B cell (primary cell): ENCODE measurements around the gene MPZL2. TPM values are rescaled to one million over a fixed set of nuclear protein-coding genes. Genes with fewer than 3 reads are reported as not detected.

Source experiments
- ATAC-seq: fragments of 200-7000 bp; cut with Tn5 transposase; one replicate; pipeline ENCODE4 v1.10.0; 2021; ENCODE audit warnings: low read depth, mild to moderate bottlenecking, moderate number of reproducible peaks, moderate library complexity
- CTCF ChIA-PET: fragments of 350-600 bp; sonication (Branson Sonifier 250); formaldehyde crosslinking; loops from one replicate; lab custom pipeline; 2021; ENCODE audit warnings: antibody characterized with exemption, inconsistent platforms; lab: Charles Lee
- POLR2A ChIA-PET: fragments of 350-600 bp; sonication (Branson Sonifier 250); formaldehyde crosslinking; loops from one replicate; lab custom pipeline; 2021; ENCODE audit warnings: antibody characterized with exemption; lab: Charles Lee
- DNase-seq: peaks from one replicate; pipeline ENCODE4 v3.0.0; 2013
- H2AFZ ChIP-seq: 2 replicates; pipeline ENCODE4 v1.6.1; 2012; ENCODE audit warnings: mild to moderate bottlenecking, low read depth, low read length; ENCODE audit not compliant: insufficient read depth, poor library complexity, severe bottlenecking
- H3K27ac ChIP-seq, 2 donors: 1 replicate in 1 of 2; 2 replicates in 1 of 2; pipeline ENCODE4 v1.5.1; 2012 to 2013; ENCODE audit warnings: low read length in 2 of 2, mild to moderate bottlenecking in 2 of 2, moderate library complexity in 1 of 2
- H3K27me3 ChIP-seq, 4 experiments: fragments of 200-600 bp in 1 of 4; sonication (generic) in 1 of 4; replicated peaks in 1 of 4; 1 replicate in 2 of 4; 2 replicates in 2 of 4; pipeline versions ENCODE4 v1.6.1 to v1.7.0; 2013 to 2016; ENCODE audit warnings: low read length in 3 of 4, mild to moderate bottlenecking in 2 of 4, mixed read lengths in 1 of 4, moderate library complexity in 1 of 4; ENCODE audit not compliant: insufficient read depth in 4 of 4, control insufficient read depth in 3 of 4; ENCODE audit errors: control extremely low read depth in 1 of 4
- H3K36me3 ChIP-seq, 2 experiments: replicated peaks in 1 of 2; 1 replicate in 1 of 2; 2 replicates in 1 of 2; pipeline versions ENCODE4 v1.6.1 to v1.7.1; 2013; ENCODE audit warnings: low read length in 1 of 2; ENCODE audit not compliant: insufficient read depth in 2 of 2, control insufficient read depth in 1 of 2; ENCODE audit errors: control extremely low read depth in 1 of 2, extremely low read depth in 1 of 2
- H3K4me1 ChIP-seq, 2 donors: fragments of 200-600 bp in 1 of 2; sonication (generic) in 1 of 2; 1 replicate in 1 of 2; 2 replicates in 1 of 2; pipeline versions ENCODE4 v1.5.1 to v1.6.1; 2013 to 2017; ENCODE audit warnings: low read length in 2 of 2; ENCODE audit not compliant: control insufficient read depth in 2 of 2, insufficient read depth in 2 of 2
- H3K4me2 ChIP-seq: replicated peaks from 2 replicates; pipeline ENCODE3; 2012; ENCODE audit warnings: mild to moderate bottlenecking, low read depth, low read length; ENCODE audit not compliant: poor library complexity, severe bottlenecking
- H3K4me3 ChIP-seq, 5 experiments: fragments of 200-600 bp in 1 of 5; sonication (generic) in 1 of 5; 1 replicate in 3 of 5; 2 replicates in 2 of 5; pipeline versions ENCODE4 v1.5.1 to v1.7.0; 2011 to 2016; ENCODE audit warnings: low read length in 4 of 5, mild to moderate bottlenecking in 4 of 5, low read depth in 2 of 5, control low read depth in 1 of 5, moderate library complexity in 1 of 5; ENCODE audit not compliant: insufficient read depth in 1 of 5; ENCODE audit errors: control extremely low read depth in 1 of 5, extremely low read depth in 1 of 5
- H3K79me2 ChIP-seq: fragments of 200-600 bp; sonication (generic); one replicate; pipeline ENCODE4 v1.6.0; 2016; ENCODE audit warnings: low read length; ENCODE audit not compliant: control insufficient read depth, insufficient read depth
- H3K9ac ChIP-seq: fragments of 200-600 bp; sonication (generic); 2 replicates; pipeline ENCODE4 v1.6.1; 2017; ENCODE audit warnings: mild to moderate bottlenecking, low read length, moderate library complexity
- H3K9me3 ChIP-seq, 3 donors: one replicate each; pipeline versions ENCODE4 v1.6.1 to v1.7.1; 2013; ENCODE audit warnings: low read length in 2 of 3; ENCODE audit not compliant: control insufficient read depth in 2 of 3, insufficient read depth in 1 of 3; ENCODE audit errors: control extremely low read depth in 1 of 3
- H4K20me1 ChIP-seq: 2 replicates; pipeline ENCODE4 v1.6.0; 2012; ENCODE audit warnings: mild to moderate bottlenecking, low read length; ENCODE audit not compliant: insufficient read depth, control insufficient read depth, poor library complexity, severe bottlenecking
- H3K27ac Mint-ChIP-seq: one replicate; pipeline ENCODE4 v1.8.0; 2021; ENCODE audit warnings: mixed read lengths
- H3K27me3 Mint-ChIP-seq: one replicate; pipeline ENCODE4 v1.8.0; 2021; ENCODE audit warnings: mixed read lengths
- H3K4me1 Mint-ChIP-seq: one replicate; pipeline ENCODE4 v1.8.0; 2021; ENCODE audit warnings: mixed read lengths
- H3K4me3 Mint-ChIP-seq: one replicate; pipeline ENCODE4 v1.8.0; 2021; ENCODE audit warnings: mixed read lengths
- H3K9me3 Mint-ChIP-seq: one replicate; pipeline ENCODE4 v1.8.0; 2022; ENCODE audit warnings: mixed read lengths; ENCODE audit not compliant: insufficient read depth
- CTCF ChIP-seq: fragments of 200-600 bp; IDR thresholded peaks from one replicate; pipeline ENCODE4 v1.8.0; 2022; ENCODE audit warnings: antibody characterized with exemption, mild to moderate bottlenecking
- EZH2 ChIP-seq: IDR thresholded peaks from 2 replicates; pipeline ENCODE4 v1.6.1; 2012; ENCODE audit warnings: borderline replicate concordance, low read depth, mild to moderate bottlenecking, moderate library complexity, low read length; ENCODE audit not compliant: insufficient read depth, poor library complexity, severe bottlenecking
- WGBS: methylation state at CpG from one replicate; pipeline ENCODE4 v1.1.5; 2013; ENCODE audit warnings: missing lambda C conversion rate; ENCODE audit not compliant: insufficient coverage; 5-methylcytosine and 5-hydroxymethylcytosine counted together
- intact Hi-C: fragments of 100-400 bp; cut with micrococcal nuclease; formaldehyde crosslinking; loops from one replicate; pipeline ENCODE4 v1.10.0; 2022
- polyA plus RNA-seq: library from polyadenylated mRNA; depleted of rRNA; stranded (reverse); fragments of >200 nt; gene quantifications from 2 replicates; pipeline ENCODE4 v1.2.3, GENCODE V29; 2012
- total RNA-seq, 2 donors: library from RNA; stranded (reverse); fragments of 120-200 nt in 1 of 2; gene quantifications; 1 replicate in 1 of 2; 2 replicates in 1 of 2; pipeline versions ENCODE4 v1.2.3 to v1.2.4, GENCODE V29; 2013 to 2022

MPZL2 gene
- total and polyA plus RNA-seq, 2 donors (not counting 1 experiment from before 2014, with no cell fraction given) = 1.2 TPM; not detected in 1

GRCh38 chr11:118272001-118272400, 7.9 kb upstream of the MPZL2 start:
- no peak overlapping the region for H3K4me2 ChIP-seq
- no peaks in the 10 kb centered on the region for H4K20me1 ChIP-seq
- H3K79me2 ChIP-seq = no peaks in the 10 kb centered on the region
- H2AFZ ChIP-seq = no peak overlapping the region
- no peak overlapping the region for H3K4me3 ChIP-seq
- no peaks in the 10 kb centered on the region for H3K9me3 ChIP-seq
- Mint-ChIP-seq H3K4me3 (no peak overlapping the region), H3K9me3 (no peaks in the 10 kb centered on the region), H3K4me1 (no peaks in the 10 kb centered on the region), H3K27me3 (peaks cover 58% of the 10 kb centered on the region), H3K27ac (no peak overlapping the region)
- ATAC-seq = no peak
- TF ChIP-seq CTCF = no peak
- intact Hi-C loops = no loop called here
- DNase-seq = no peak
- no peak overlapping the region for H3K27ac ChIP-seq
- POLR2A ChIA-PET = no interaction called here
- WGBS = 100% methylated on average over 2 of the region's 2 CpGs
- H3K27me3 ChIP-seq = peaks cover 0 to 37% (median 26%) of the 10 kb centered on the region in 4 experiments
- no peaks in the 10 kb centered on the region for H3K4me1 ChIP-seq
- no peak overlapping the region for H3K9ac ChIP-seq
- no peaks in the 10 kb centered on the region for H3K36me3 ChIP-seq
- CTCF ChIA-PET = no interaction called here

GRCh38 chr11:118267486-118267885, 3.4 kb upstream of the MPZL2 start:
- Mint-ChIP-seq H3K27me3 (peaks cover 59% of the 10 kb centered on the region), H3K9me3 (no peaks in the 10 kb centered on the region), H3K4me1 (peaks cover 10% of the 10 kb centered on the region), H3K4me3 (no peak overlapping the region), H3K27ac (no peak overlapping the region)
- TF ChIP-seq EZH2 = no peak
- no peak for TF ChIP-seq CTCF
- CTCF ChIA-PET = interaction anchor here (1.0 to 1.4 kb wide), 3 partner anchors 16 to 69 kb away, joined by 4 to 12 read pairs (median 4); partner anchors contain the start of gene MPZL3
- no peak for ATAC-seq
- no CpG with 5 or more reads among the region's 4 CpGs for WGBS
- Histone ChIP-seq H3K27me3 (peaks cover 0 to 44% (median 40%) of the 10 kb centered on the region in 4 experiments), H3K4me2 (no peak overlapping the region), H3K27ac (no peak overlapping the region), H3K9me3 (no peaks in the 10 kb centered on the region), H3K79me2 (no peaks in the 10 kb centered on the region), H3K4me1 (peaks cover 9 to 11% of the 10 kb centered on the region in 2 donors), H3K36me3 (no peaks in the 10 kb centered on the region), H2AFZ (no peak overlapping the region), H3K9ac (no peak overlapping the region), H3K4me3 (no peak overlapping the region), H4K20me1 (no peaks in the 10 kb centered on the region)
- intact Hi-C loops = loop anchor here (5.0 kb wide), 1 partner anchor 40 kb away; the partner anchor contains the start of gene JAML
- no peak for DNase-seq
- POLR2A ChIA-PET = no interaction called here
